Stimulated activated naive CD8-positive, alpha-beta T cell treated with anti-CD3 and anti-CD28 coated beads, Interleukin-15, Interleukin-2, amounts not matched to agents 100 ng/mL and 50 ng/mL, for 24 hours (primary cell): Measurements from ENCODE around the gene NKIRAS2.
"Not testable (repeated sequence)": the region's sequence is repeated elsewhere in the genome, so short reads cannot be mapped to it uniquely, and the experiment has no call there.

ENCODE experiments used
- H3K27ac Mint-ChIP-seq: one replicate; pipeline ENCODE4 v1.8.0; 2021; ENCODE audit warnings: mild to moderate bottlenecking, mixed read lengths
- H3K27me3 Mint-ChIP-seq: one replicate; pipeline ENCODE4 v1.8.0; 2021; ENCODE audit warnings: mixed read lengths
- H3K36me3 Mint-ChIP-seq: one replicate; pipeline ENCODE4 v1.8.0; 2021; ENCODE audit warnings: low read depth, mixed read lengths
- H3K4me1 Mint-ChIP-seq: one replicate; pipeline ENCODE4 v1.8.0; 2021; ENCODE audit warnings: low read depth, mixed read lengths
- H3K4me3 Mint-ChIP-seq: one replicate; pipeline ENCODE4 v1.8.0; 2021; ENCODE audit warnings: mild to moderate bottlenecking, mixed read lengths
- H3K9me3 Mint-ChIP-seq: one replicate; pipeline ENCODE4 v1.8.0; 2021; ENCODE audit warnings: mixed read lengths

Gene NKIRAS2

DNA sequence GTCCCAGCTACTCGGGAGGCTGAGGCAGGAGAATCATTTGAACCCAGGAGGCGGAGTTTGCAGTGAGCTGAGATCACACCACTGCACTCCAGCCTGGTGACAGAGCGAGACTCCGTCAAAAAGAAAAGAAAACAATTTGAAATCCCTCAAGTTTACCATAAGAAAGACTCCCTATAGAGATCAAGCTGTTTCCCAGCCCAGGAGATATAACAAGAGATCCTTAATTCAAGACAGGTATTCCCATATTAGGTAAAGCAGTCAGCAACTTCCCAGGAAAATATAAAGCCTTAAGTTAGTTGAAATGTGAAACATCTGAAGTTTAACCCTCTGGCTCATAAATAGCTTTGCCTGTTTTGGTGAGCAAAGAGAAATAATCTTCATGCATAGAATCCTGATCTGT, 7.5 kb upstream of the NKIRAS2 start:
- not testable (repeated sequence) for H3K27ac Mint-ChIP-seq, H3K4me3 Mint-ChIP-seq, H3K9me3 Mint-ChIP-seq, H3K27me3 Mint-ChIP-seq
- peaks cover 65% of the 10 kb centered on the region for H3K4me1 Mint-ChIP-seq
- peaks cover 35% of the 10 kb centered on the region for H3K36me3 Mint-ChIP-seq

DNA sequence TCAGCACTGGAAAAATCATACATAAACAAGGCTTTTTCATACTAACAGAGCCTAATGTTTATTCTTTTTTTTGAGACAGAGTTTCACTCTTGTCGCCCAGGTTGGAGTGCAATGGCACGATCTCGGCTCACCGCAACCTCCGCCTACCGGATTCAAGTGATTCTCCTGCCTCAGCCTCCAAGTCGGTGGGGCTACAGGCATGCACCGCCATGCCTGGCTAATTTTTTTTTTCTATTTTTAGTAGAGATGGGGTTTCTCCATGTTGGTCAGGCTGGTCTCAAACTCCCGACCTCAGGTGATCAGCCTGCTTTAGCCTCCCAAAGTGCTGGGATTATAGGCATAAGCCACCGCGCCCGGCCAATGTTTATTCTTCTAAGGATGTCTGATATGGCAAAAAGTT, 6.2 kb upstream of the NKIRAS2 start:
- not testable (repeated sequence) for H3K27me3 Mint-ChIP-seq, H3K27ac Mint-ChIP-seq, H3K9me3 Mint-ChIP-seq, H3K4me3 Mint-ChIP-seq
- Mint-ChIP-seq H3K36me3 (peaks cover 35% of the 10 kb centered on the region), H3K4me1 (peaks cover 75% of the 10 kb centered on the region)

DNA sequence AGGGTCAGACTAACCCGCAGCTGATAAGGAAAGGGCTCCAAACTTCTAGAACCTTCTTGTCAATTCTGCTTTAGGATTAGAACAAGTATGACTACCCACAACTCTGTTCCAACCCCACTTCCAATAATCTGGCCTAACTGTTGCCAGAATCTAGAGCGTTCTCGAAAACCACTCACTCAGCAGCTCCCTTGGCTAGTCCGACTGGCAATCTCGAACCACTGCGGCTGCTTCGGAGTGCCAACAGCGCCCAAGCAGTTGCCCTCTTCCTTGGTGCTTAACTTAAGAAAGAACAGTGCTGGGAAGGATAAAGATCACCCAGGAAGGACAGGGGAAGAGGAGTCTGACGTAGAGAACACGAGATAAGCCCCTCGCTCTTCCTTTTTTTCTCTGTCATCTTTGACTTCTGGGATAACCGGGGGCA, 3.5 kb upstream of the NKIRAS2 start:
- Mint-ChIP-seq H3K9me3 (peaks cover 4% of the 10 kb centered on the region), H3K4me1 (peaks cover 70% of the 10 kb centered on the region), H3K36me3 (peaks cover 16% of the 10 kb centered on the region), H3K27me3 (no peaks in the 10 kb centered on the region), H3K4me3 (peak overlapping the region; percentile 92), H3K27ac (peak overlapping the region; percentile 92)

DNA sequence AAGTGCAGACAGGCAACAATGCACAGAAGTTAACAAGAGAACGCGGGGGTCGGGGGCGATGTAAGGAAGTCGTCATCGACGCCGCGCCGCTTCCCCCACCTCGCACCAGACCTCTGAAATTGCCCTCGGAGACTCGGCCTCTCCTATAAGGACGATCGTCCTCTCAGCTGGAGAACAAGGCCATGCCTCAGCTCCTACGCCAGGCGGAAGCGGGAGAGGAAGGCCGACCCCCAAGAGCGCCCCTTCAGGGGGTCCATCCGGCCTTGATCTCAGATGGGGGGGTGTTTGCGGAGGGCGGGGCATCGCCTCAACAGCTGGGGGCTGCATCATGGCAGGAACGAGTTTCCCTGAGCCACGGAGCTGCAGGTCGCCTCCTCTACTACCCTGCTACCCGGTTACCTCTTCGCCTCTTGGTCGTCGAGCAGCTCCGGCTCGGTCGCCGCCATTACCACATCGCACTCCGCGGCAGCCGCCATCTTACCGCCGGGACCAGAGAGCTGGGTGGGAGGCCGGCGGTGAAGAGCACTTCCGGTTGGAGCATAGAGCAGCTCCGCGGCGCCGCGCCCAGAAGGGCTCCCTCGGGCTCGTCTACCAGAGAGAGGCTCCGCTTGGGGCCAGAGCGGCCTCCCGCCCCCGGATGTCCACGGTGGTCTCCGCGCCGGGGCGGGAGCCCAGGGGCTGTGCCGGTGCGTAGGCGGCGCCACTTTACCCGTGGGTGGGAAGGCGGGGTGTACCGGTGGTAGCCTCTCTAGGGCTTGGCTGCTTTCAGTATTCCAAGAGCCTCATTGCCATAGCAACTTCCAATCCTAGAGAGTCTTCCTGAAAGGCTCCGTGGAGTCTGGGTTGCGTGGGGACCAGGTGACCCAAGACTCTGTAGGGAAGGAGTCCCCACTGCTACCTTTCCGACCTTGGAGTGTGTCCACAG, 2.7 kb upstream of the NKIRAS2 start, which contains the start of gene DNAJC7:
Gene DNAJC7 (minus strand): TSS at position 499 of the 925 bp plus-strand sequence. CDS start 23 bp downstream, at position 476.
- H3K27me3 Mint-ChIP-seq: no peaks in the 10 kb centered on the region
- H3K4me1 Mint-ChIP-seq: peaks cover 64% of the 10 kb centered on the region
- peaks cover 4% of the 10 kb centered on the region for H3K9me3 Mint-ChIP-seq
- H3K27ac Mint-ChIP-seq: peak within 1 kb of the TSS; percentile 94
- H3K4me3 Mint-ChIP-seq: peak within 1 kb of the TSS; percentile 92
- H3K36me3 Mint-ChIP-seq: peaks cover 12% of the 10 kb centered on the region

DNA sequence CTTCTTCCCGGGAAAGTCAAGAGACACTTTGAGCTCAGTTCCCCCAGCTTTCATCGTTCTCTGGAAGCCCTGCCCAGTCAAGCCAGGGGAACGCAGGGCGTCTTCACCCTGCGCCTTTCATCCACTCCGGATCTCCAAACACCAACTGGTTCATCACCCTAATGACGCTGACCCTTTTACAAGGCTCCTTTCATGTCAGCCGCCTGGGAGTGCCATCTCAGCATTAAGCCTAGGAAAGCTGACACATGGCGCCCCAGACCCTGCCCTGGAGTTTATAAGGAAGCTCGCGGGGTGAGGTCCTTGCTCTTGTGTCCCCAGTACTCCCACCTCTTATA, 2.1 kb upstream of the NKIRAS2 start:
- Mint-ChIP-seq H3K4me3 (peak overlapping the region; percentile 92), H3K36me3 (peaks cover 15% of the 10 kb centered on the region), H3K9me3 (peaks cover 4% of the 10 kb centered on the region), H3K4me1 (peaks cover 60% of the 10 kb centered on the region), H3K27ac (peak overlapping the region; percentile 94), H3K27me3 (no peaks in the 10 kb centered on the region)

DNA sequence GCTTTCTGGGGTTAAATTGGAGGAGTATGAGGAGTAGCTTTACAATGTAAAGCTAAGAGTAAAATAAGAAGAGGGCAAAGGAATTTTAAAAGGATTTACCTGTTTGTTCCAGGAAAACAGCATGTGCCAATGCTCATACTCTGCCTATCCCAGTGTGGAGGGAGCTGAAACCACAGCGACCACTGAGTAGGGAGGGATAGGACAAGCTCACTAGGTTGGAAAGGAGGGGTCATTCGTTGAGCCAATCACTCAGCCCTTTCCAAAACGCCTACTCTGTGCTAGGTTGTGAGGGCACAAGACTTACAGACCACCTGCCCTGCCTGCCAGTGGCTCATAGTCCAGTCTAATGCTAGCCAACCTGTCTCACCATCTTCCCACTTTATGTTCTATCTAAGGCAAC, 1.6 kb upstream of the NKIRAS2 start:
- H3K4me1 Mint-ChIP-seq: peaks cover 56% of the 10 kb centered on the region

DNA sequence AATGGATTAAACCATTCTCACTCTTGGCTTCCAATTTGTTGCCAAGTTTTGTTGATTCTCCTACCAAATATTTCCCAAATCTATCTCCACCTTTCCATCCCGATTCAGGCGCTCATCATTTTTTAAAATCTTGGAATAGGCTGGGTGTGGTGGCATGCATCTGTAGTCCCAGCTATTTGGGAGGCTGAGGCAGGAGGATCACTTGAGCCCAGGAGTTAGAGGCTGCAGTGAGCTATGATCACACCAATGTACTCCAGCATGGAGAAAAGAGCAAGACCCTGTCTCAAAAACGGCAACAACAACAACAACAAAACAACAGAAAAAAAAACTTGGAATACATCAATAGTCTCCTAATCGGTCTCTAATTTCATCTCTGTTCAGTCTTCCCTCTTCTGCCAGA, 902 bp upstream of the NKIRAS2 start:
- no peaks in the 10 kb centered on the region for H3K27me3 Mint-ChIP-seq
- H3K9me3 Mint-ChIP-seq: peaks cover 4% of the 10 kb centered on the region
- peaks cover 52% of the 10 kb centered on the region for H3K4me1 Mint-ChIP-seq
- H3K36me3 Mint-ChIP-seq: peaks cover 15% of the 10 kb centered on the region
- peak overlapping the region; percentile 64 for H3K27ac Mint-ChIP-seq
- H3K4me3 Mint-ChIP-seq: peak overlapping the region; percentile 92

More for the DNA sequence above, 1.6 kb upstream of the NKIRAS2 start:
- Mint-ChIP-seq H3K27me3 (no peaks in the 10 kb centered on the region), H3K36me3 (peaks cover 12% of the 10 kb centered on the region), H3K4me3 (peak overlapping the region; percentile 92), H3K9me3 (peaks cover 4% of the 10 kb centered on the region), H3K27ac (peak overlapping the region; percentile 94)

DNA sequence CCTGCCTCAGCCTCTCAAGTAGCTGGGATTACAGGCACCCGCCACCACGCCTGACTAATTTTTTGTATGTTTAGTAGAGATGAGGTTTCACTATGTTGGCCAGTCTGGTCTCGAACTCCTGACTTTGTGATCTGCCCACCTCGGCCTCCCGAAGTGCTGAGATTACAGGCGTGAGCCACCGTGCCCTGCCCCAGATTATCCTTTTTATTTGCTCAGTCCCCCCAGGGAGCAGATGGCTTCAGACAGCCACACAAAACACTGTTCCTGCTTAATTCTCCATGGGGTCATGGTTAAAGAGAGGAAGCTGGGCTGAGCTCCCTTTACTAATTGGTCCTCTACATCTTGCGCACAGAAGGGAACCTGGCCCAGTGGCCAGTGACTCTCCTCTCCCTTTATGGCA, 955 bp downstream of the NKIRAS2 start:
- H3K27me3 Mint-ChIP-seq, H3K9me3 Mint-ChIP-seq: not testable (repeated sequence)
- peak overlapping the region; percentile 92 for H3K4me3 Mint-ChIP-seq
- peaks cover 18% of the 10 kb centered on the region for H3K36me3 Mint-ChIP-seq
- H3K27ac Mint-ChIP-seq: peak overlapping the region; percentile 89
- peaks cover 49% of the 10 kb centered on the region for H3K4me1 Mint-ChIP-seq

DNA sequence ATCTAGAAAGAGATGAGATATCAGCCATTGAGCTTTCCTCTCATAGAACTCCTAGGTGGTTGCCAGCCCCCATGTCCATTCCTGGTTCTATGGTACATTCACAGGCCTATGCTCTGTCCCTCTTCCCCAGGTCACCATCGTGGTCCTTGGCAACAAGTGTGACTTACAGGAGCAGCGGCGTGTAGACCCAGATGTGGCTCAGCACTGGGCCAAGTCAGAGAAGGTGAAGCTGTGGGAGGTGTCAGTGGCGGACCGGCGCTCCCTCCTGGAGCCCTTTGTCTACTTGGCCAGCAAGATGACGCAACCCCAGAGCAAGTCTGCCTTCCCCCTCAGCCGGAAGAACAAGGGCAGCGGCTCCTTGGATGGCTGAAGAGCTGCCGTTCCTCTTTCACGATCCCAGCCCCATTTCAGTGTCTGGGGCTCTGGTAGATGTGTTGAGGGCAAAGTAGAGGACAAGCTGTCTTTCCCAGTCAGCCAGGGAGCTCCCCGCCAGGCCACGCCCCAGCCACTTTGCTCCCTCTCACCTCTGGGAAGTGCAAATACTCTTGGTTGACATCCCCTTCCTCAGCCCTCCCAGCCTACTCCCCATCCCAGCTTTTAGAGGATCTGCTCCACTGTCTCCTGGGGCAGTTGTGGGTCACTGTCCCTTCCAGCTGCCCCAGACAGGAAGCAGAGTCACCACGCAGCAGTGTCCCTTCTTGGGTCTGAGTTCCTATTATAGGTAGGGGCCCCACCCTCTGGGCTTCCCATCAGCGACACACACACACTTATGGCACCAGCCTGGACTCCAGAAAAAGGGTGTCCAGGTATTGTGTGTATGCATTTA, 3.8 kb downstream of the NKIRAS2 start:
- Mint-ChIP-seq H3K27ac (peak overlapping the region; percentile 31), H3K4me1 (peaks cover 32% of the 10 kb centered on the region), H3K36me3 (peaks cover 18% of the 10 kb centered on the region)

DNA sequence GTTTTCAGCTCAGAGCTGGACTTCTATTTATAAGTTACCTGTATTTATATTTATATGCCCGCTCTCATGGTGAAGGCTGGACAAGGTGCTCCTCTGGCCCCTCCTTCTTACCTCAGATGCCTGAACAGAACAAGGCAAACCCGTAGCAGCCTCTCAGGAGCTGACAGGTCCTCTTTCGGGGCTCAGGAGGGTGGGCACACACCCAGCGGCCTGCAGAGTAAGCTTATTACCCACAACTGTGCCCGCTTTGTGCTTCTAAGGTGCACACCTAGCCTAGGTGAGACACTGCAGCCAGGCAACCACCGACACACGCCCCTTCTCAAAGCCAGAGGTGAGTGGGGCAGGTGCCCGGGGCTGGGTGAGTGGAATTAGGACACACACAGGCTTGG, 5.3 kb downstream of the NKIRAS2 start:
- peaks cover 24% of the 10 kb centered on the region for H3K4me1 Mint-ChIP-seq
- no peak overlapping the region for H3K27ac Mint-ChIP-seq
- no peaks in the 10 kb centered on the region for H3K9me3 Mint-ChIP-seq
- H3K27me3 Mint-ChIP-seq: no peaks in the 10 kb centered on the region
- H3K36me3 Mint-ChIP-seq: peaks cover 18% of the 10 kb centered on the region
- H3K4me3 Mint-ChIP-seq: no peak overlapping the region

More for the DNA sequence above, 3.8 kb downstream of the NKIRAS2 start:
- Mint-ChIP-seq H3K27me3 (no peaks in the 10 kb centered on the region), H3K4me3 (no peak overlapping the region), H3K9me3 (peaks cover 4% of the 10 kb centered on the region)

DNA sequence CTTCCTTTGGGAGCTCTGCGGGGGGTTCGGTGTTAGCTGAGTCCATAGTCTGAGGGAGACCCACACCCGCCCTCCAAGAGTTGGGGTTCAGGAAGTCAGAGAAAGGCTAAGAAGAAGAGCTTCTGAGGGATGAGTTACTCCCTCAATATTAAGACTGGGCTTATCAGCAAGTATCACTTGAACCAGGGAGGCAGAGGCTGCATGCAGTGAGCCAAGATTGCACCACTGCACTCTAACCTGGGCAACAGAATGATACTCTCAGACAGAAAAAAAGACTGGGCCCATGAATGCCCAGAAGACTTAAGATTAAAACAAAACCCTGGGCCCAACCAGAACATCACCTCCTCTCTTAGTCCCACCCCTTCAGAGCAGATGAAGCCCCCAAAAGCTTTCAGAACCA, 6.0 kb downstream of the NKIRAS2 start:
- Mint-ChIP-seq H3K27me3 (no peaks in the 10 kb centered on the region), H3K4me3 (no peak overlapping the region), H3K36me3 (peaks cover 18% of the 10 kb centered on the region), H3K27ac (no peak overlapping the region), H3K9me3 (no peaks in the 10 kb centered on the region), H3K4me1 (peaks cover 18% of the 10 kb centered on the region)

DNA sequence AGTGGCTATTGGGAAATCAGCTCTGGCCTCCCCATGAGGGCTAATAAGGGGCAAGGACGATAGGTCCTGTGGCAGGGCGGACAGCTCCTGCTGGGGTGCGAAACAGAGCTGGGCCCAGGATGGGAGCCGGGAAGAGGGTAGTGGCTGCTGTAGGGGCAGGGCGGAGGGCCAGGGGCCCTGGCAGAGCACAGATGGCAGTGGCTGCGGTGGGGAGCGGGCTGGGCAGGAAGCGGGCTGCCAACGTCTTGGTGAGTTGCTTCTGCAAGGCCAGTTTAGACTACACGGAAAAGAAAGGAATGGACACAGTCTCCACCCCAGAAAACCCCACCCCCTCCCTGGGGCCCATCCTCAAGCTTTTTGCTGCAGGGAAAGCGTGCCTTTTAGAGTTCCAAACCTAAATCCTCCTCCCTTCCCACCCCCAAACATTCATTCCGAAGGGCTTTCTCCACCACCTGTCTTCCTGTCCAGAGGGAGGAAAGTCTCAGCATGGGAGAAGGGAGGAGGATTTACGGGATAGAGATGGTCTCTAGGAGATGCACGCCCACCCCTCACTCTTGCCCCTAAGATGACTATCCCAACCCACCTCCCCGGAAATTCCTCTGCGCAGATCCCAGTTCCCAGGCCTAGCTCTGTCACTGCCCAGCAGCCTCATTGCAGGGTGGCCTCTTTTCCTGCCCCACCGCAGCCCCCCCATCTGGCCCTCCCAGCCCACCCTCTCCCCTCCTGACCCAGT, 7.1 kb downstream of the NKIRAS2 start:
- Mint-ChIP-seq H3K27me3 (no peaks in the 10 kb centered on the region), H3K4me1 (peaks cover 10% of the 10 kb centered on the region), H3K4me3 (no peak overlapping the region), H3K36me3 (peaks cover 18% of the 10 kb centered on the region), H3K9me3 (no peaks in the 10 kb centered on the region), H3K27ac (no peak overlapping the region)

DNA sequence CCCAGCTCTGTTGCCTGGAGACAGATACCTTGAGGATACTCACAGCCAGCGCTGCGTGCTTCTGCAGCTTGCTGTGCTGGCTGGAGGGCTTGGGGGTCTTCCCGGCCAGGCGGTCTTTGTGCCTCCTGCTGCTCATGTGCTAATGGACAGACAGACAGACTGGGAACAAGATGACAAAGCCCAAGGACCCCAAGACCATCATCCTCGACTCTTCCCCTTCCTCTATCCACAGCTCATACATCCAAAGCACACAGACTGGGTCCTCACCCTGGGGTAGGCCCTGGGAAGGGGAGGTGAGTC, 7.7 kb downstream of the NKIRAS2 start:
- Mint-ChIP-seq H3K27me3 (no peaks in the 10 kb centered on the region), H3K4me1 (peaks cover 10% of the 10 kb centered on the region), H3K9me3 (no peaks in the 10 kb centered on the region), H3K4me3 (no peak overlapping the region), H3K27ac (no peak overlapping the region), H3K36me3 (peaks cover 14% of the 10 kb centered on the region)

DNA sequence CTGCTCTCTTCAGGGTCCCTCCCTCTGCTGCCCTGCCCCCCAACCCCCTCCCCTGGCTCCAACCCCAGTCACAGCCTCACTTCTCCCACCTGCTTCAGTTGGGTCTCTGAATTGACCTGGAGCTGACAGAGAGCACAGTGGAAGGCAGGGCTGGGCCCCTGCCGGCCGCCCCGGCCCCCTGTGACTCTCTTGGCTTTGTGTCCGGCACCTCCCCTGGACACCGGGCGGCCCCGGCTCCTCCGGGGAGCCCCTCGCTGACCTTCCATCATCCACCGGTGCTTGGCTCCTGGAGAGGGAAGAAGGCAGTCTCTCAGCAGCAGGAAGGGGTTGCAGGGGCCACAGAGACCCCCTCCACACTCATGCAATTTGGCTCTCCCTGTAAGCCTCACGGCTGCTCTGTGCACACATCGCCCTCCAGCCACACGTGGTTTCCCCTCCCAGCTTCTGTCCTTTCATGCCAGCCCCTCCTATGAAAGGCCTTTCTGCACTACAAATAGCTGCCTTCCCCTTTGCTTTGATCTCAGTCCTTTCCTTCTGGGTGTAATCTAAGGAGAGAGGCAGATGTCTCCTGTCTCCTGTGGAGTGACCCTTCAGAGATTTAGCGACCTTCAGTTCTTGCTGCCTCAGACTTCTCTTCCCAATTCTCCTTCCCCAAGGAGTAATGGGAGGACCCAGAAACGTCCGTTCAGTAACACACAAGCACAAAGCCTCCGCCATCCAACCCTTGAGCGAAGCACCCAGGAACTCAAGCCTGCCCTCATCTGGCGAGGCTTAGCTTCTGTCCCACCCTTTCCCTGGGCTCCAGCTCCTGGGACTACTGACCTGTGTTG, 8.3 kb downstream of the NKIRAS2 start:
- no peak overlapping the region for H3K27ac Mint-ChIP-seq
- H3K36me3 Mint-ChIP-seq: peaks cover 14% of the 10 kb centered on the region
- peaks cover 10% of the 10 kb centered on the region for H3K4me1 Mint-ChIP-seq
- no peaks in the 10 kb centered on the region for H3K9me3 Mint-ChIP-seq
- H3K27me3 Mint-ChIP-seq: no peaks in the 10 kb centered on the region
- H3K4me3 Mint-ChIP-seq: no peak overlapping the region
